Measurements from ENCODE around the gene NKTR.
"Not testable (repeated sequence)": the region's sequence is repeated elsewhere in the genome, so short reads cannot be mapped to it uniquely, and the experiment has no call there.

NKTR gene

GRCh38 chr3:42597098-42597497, 3.4 kb upstream of the NKTR start:
- not testable (repeated sequence) for DNase-seq

- peak in 1 of 2 experiments; percentile 50 for DNase-seq
Observed at GRCh38 chr3:42600958-42601675, 631 bp downstream of the NKTR start.

GRCh38 chr3:42601896-42602581, 1.6 kb downstream of the NKTR start:
- DNase-seq, result no peak

- no peak for DNase-seq
Observed at GRCh38 chr3:42602961-42603360, 2.5 kb downstream of the NKTR start.

GRCh38 chr3:42605546-42606173, 5.2 kb downstream of the NKTR start:
- no peak for DNase-seq

GRCh38 chr3:42608581-42608980, 8.1 kb downstream of the NKTR start:
- no peak for DNase-seq

- DNase-seq, result no peak
Observed at GRCh38 chr3:42610976-42611375, 10.5 kb downstream of the NKTR start.

- DNase-seq, result no peak
Observed at GRCh38 chr3:42612217-42612616, 11.7 kb downstream of the NKTR start.

- DNase-seq, result no peak
Observed at GRCh38 chr3:42612928-42613327, 12.4 kb downstream of the NKTR start.

GRCh38 chr3:42613462-42613861, 13.0 kb downstream of the NKTR start:
- no peak for DNase-seq

GRCh38 chr3:42631620-42632019, 31.1 kb downstream of the NKTR start:
- DNase-seq, result no peak

GRCh38 chr3:42632146-42632545, 31.7 kb downstream of the NKTR start:
- DNase-seq, result no peak

GRCh38 chr3:42633544-42633943, 33.1 kb downstream of the NKTR start:
- DNase-seq, result no peak

- DNase-seq, result no peak
Observed at GRCh38 chr3:42635111-42635510, 34.6 kb downstream of the NKTR start.

- DNase-seq, result no peak
Observed at GRCh38 chr3:42637001-42637400, 36.5 kb downstream of the NKTR start.

- no peak for DNase-seq
Observed at GRCh38 chr3:42638339-42638842, 37.9 kb downstream of the NKTR start.

- no peak for DNase-seq
Observed at GRCh38 chr3:42639192-42639591, 38.7 kb downstream of the NKTR start.

GRCh38 chr3:42640129-42640528, 39.6 kb downstream of the NKTR start:
- no peak for DNase-seq

- no peak for DNase-seq
Observed at GRCh38 chr3:42640771-42641370, 40.4 kb downstream of the NKTR start.

- no peak for DNase-seq
Observed at GRCh38 chr3:42647821-42648459, 47.5 kb downstream of the NKTR start.

GRCh38 chr3:42649006-42649405, 48.5 kb downstream of the NKTR start:
- no peak for DNase-seq

GRCh38 chr3:42649783-42650182, 49.3 kb downstream of the NKTR start:
- no peak for DNase-seq
